HuH-7 (cell line): ENCODE data around the gene ZMYND8.
"Not testable (repeated sequence)": the region's sequence is repeated elsewhere in the genome, so short reads cannot be mapped to it uniquely, and the experiment has no call there.

Experiments
- DNase-seq: peaks from one replicate; pipeline ENCODE4 v3.0.0; 2011; ENCODE audit warnings: low spot score

ZMYND8 gene

DNA sequence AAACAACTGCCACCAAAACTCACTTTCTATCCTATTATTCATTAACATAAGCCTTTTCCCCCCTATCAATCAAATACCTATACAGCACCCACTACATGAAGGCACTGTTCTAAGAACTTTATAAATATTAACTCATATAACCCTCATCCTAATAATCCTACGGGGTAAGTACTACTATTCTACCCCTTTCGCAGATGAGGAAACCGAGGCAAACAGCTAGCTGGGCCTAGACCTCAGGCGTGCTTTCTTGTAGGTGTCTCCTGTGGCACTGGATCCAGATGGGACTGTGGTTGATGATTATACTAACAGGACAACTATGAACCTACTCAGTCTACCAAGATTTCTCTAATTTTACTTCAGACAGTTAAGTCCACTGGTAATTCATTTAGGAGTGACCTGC lies 131.6 kb downstream of the ZMYND8 start:
- DNase-seq: no peak

DNA sequence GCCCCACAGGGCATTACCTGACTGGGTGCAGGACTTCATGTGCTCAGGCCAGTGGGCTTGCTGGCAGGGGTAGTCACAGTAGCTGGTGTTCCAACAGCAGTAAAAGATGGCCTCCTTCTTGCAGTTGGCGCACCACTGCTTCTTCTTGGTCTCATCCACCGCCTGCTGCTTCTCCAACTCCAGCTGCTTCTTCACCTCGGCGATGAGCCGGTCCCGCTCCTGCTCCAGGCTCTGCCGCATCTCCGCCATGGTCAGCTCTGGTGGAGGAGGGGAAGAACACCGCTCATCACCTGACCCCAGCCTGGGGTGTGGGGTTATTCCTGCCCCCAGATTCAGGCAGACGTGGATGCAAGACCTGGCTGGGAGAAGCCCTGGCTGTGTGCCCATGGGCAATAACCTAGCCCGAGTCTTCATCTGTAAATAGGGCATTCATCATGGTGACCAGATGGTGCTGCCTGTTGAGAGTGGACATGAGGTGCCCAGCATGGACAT lies 132.2 kb downstream of the ZMYND8 start:
- DNase-seq: no peak

DNA sequence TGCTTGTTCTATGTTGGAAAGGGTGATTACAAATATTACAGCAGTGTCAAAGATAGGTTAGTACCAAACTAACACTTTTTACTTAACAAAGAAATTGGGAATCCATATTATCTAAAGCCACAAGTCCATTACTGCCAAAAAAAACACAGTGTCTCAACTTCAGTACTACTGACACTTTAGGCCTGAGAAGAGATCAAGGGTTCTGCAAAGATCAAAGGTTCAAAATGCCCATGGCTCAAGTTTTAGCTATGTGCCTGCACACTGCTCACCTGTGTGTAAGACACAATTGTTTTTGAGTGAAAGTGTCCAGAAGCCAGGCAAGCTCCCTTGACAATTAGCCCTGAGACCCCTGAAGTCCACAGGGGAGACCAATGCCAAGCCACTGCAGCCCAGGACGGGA lies 132.6 kb downstream of the ZMYND8 start:
- DNase-seq: no peak

DNA sequence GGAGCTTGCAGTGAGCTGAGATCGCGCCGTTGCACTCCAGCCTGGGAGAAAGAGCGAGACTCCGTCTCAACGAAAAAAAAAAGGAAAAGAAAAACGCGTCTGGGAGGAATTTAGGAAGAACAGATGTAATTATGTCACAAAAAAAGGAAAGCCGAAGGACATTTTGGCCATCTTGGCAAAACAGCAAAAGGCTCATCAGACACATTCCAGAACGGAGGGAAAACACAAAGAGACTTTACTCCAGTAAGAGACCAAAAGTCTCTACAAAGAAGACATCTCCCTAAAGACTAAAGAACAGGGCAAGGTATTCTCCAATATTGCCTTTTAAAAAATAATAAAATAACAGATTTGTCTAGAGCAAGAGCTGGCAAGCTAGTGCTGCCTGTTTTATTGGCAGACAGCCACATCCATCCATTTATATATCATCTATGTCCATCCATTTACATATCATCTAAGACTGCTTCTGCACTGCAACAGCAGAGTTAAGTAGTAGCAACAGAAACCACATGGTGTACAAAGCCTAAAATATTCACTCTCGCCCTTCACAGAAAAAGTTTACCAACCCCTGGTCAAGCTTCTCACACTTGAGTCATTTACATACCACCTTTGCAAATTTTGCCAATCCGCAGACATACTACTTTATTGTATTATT lies 133.9 kb downstream of the ZMYND8 start:
- no peak for DNase-seq

DNA sequence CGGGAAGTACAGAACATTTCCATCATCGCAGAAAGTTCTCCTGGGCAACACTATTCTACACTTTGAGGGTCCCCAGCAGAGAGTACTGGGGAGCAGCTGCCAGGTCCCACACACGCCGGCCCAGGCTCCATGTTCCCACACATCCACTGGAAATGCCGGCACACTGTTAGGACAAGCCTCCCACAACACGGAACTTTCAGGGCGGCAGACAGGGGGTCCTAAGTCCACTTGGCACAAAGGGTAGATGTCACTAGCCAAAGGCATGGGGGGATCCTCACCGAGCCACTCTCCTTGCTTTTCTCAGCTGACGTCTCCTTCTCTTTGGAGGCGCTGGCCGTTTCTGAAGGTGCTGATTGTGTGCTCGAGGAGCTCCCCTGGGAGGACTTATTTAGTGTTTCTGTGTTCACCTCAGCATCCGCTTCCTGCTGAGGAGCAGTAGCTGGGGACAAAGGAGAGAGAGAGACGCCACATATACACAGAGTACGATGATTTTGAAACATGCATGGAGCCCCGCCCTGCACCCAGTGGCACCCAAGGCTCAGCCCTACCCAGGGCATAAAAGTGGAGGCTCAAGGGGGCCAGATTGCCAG lies 135.4 kb downstream of the ZMYND8 start:
- DNase-seq: no peak

DNA sequence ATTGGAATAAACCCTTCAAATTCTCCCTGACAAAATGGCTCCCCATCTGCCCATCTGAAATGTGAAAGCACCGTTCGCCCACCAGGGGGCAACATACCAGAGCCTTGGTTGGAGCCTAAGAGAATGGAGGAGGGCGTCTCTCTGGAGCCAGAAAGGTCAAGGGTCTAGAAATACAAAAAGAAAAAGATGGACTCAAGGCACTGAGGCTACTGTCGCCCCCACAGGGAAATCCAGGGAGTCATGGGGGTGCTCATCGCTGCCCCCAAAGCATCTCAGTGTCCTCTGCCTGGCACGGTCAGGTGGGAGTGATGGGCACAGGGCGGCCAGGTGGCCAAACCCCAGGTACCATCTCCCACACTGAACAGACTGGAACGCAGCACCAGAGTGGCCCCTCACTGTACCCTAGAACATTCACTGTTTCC lies 136.3 kb downstream of the ZMYND8 start:
- DNase-seq: peak; percentile 45

DNA sequence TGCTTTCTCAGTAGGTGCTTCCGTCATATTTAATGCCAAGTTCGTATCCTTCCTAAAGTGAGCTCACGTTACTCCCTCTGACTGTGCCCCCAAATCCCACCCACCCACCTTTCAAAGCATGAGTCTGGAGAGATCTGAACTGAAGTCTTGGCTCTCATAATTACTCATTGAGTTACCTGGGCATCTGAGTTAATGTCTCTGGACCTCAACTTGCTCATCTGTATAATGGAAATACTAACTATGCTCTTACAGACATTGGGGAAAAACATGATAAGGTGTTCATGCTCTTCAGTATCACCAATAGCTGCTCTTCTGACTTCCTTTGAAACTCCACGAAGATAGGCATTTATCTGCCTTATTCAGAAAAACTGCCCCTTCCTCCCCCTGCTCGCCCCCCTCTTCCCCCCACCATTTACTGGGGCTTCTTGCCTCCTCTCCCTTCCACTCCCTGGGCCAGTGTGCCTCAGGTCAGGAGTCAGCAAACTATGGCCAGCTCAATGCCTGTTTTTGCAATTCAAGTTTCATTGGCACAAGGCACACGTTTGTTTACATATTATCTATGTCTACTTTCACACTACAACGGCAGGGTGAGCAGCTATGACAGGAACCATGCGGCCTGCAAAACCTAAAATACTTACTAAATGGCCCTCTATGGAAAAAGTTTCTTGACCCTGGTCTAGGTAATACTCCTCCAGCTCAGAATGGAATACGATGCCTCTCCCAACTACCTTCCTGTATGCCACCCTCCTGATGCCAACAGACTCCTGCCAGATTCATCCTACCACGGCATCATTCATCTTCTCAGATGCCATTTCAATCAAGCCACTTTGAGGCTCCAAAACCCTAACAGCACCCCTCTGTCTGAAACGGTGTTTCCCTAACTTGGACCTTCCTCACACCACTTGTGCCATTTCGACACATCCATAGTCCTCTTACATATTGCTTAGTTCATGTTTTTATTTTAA lies 138.7 kb downstream of the ZMYND8 start:
- no peak for DNase-seq

DNA sequence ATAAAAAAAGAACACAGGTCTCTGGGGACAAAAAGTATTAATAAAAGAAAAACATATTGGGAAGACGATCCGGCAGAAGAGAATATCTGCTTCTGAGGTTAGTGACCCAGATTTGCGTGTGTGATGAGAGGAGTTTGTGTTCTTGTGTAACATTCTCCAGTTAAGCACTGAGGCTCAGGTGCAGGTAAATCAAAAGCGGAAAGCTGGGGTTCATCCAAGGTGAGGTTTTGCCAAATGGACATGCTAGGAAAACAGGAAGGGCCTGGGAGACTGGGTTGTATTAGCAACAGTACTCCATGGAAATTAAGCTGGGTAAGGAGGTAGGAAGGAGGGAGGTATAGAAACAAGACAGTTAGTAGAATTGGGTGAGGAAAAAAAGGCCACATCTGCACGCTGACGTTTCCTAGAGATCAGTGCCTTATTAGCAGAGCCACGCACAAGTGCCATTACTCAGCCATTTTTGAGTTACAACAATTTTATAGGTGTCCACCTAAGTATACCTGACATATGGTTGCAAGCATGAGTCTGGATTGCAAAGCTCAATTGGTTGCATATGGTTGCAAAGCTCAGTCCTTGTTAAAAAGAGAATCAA lies 139.6 kb downstream of the ZMYND8 start:
- DNase-seq: no peak

DNA sequence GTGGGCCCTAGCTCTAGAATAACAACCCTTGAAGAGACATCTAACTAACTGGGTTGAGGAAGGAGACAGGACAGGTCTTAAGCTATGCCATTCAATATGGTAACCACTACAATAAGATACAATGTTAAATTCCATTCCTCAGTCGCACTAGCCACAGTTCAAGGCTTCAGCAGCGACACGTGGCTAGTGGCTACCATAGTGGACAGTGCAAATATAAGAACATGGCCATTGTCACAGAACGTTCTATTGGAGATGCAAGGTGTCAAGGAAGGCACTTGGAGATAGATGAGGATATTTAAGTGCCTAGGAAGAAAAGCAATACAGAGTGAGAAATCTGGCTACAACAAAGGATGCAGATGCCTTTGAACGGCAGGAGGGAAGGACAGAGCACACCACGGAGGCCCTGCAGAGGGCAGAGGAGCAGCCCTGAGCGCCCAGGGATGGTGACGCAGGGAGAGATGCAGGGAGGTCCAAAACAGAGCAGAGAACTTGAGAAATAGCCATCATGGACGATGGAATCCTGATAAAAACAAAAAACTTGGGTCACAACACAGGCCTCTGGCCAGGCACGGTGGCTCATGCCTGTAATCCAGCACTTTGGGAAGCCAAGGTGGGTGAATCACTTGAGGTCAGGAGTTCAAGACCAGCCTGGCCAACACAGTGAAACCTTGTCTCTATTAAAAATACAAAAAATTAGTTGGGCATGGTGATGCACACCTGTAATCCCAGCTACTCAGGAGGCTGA lies 140.7 kb downstream of the ZMYND8 start:
- DNase-seq: no peak

DNA sequence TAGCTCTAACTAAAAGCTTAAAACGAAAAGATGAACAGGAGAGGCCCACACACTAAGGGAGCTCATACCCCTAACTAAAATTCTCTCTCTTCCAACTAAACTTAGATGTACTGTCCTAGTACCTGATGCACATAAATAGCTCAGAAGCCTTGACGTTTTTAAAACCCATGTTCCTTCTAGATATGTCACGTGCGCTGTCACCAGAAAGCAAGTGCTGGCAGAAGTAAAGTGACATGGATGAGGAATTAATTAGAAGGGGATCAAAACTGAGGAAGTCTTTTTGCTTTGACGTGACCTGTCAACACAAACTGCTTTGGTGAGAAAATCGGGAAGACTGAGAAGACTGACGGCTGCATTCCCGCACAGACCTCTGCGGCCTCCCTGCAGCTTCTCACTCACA lies 142.5 kb downstream of the ZMYND8 start:
- no peak for DNase-seq

DNA sequence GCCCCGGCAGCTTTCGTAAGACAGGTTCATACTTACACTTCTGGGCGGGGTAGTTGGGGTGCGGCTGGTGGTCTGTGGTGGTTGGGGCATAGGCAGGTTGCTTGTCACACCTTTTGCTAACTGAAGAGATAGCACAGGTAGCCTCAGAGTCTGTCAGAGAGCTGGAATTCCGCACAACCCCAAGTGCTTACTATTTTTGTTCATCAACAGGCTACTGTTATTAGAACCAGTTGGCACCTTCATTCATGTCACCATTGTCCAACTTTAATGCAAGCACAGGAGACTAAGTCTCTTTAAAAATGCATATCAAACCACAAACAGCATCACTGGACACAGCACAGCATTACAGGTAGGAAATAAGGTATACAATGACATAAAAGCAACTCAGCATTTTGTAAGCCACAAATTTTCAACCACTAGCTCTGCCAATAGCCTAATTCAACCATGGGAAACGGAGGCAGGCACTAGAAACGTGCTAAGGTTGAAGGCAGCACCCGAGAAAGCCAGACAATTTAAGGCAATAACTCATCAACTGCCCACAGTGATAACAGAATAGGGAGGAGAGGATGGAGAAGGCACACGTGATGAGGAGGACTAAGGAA lies 143.8 kb downstream of the ZMYND8 start:
- no peak for DNase-seq

DNA sequence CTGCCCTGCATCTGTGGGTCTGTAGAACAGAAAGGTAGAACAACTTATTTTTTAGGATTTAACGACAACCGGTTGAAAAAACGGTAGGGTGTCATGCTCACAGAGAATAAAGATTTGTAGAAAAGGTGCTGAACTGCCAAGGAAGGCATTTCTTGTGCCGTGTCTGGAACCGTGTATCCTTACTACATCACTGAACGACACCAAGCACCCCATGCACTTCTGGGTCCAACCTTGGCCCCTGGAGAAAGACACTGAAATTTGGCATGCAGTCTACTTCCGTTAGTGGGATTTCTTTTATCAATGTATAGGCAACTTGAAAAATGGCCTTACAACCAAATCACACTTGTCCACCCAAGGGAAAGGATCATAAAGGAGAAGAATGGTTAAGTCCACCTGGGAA lies 145.5 kb downstream of the ZMYND8 start:
- DNase-seq: no peak

DNA sequence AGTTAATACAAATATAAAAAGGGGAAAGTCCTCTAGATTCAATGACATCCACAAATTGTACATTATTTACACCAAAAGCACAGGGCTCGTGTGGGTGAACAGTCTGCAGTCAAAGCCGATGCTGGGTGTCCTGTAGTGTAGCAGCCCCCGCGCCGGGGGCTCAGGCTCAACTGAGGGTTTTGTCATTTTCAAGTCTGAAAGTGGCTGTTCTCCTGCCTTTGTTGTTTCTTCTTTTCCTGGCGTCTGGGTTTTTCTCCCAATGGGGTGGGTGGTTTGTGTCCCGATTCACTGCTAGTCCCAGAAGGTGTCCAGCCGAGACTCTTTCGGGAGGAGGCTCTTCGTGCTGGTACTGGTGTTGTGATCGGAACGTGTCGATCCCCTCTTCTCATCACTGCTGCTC lies 146.0 kb downstream of the ZMYND8 start:
- no peak for DNase-seq

DNA sequence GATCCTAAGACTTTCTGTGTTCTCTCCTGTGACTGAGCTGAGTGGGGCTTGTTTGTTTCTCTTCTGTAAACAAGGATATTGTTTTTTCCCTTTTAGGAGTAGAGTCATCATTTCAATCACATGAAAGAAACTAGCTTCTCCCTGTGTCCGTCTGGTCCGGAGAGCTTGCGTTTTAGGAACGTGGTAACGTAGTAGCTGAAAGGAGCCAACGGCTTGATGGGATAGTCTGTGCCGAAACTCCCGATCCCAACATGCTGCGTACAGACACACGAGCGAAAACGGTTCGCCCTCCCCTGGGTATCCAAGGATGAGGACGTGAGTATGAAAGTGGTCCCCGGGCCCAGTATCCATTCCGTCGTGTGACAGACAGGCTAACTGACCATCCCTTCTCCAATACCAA lies 146.5 kb downstream of the ZMYND8 start:
- no peak for DNase-seq

DNA sequence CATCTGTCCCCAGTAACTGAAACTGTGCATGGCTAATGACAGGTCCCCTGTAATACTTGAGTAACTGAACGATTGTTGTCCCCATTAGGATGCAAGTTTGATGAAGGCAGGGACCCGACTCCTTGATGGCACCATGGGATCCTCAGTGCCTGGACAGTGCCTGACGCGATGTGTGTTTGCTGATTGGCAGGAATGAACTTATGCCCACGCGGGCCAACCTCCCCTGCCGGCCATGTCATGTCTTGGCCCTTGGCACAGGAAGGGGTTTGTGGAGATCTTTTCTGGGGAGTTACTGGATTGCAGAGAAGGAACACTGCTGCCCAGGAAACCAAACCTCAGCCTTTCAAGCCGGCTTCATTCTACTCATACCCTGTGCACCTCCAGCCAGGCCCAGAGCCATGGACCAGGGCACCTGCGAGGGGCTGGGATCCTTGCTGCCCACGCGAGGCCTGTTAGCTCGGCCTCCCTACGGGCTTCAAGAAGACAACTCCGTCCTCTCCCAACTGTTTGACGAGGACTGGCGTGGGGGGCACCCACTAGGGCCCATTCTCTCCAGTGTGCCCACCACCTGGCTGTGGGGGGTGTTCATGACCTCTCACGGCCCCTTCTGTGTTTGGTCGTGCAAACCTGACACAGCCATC lies 147.8 kb downstream of the ZMYND8 start:
- no peak for DNase-seq

DNA sequence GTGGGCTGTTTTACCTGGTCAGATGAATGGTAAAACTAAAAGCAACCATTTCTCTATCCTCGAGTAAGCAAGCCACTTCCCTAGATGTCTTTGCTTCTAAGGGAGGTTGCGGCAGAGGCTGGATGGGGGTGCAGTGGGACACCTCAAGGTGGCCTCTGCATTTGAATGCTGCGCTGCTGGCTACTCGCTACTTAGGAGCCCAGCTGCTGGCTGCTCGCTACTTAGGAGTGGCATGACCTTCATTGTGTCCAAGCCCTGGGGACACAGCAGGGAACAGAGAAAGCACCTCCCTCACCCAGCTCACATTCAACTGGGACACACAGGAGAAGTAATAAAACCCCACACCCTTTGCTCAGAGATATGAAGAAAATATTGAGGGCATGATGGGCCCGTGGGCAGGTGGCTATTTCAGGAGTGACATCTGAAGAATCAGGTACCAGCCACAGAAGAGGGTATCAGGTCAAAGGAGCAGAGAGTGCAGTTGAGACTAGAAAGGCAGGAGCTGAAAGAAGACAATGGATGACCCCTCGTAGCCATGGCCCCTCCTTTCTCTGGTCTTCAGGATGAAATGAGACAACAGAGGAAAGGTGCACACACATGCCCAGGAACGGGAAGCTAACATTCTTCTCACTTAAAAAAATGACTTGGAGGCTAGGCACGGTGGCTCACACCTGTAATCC lies 149.4 kb downstream of the ZMYND8 start:
- no peak for DNase-seq

DNA sequence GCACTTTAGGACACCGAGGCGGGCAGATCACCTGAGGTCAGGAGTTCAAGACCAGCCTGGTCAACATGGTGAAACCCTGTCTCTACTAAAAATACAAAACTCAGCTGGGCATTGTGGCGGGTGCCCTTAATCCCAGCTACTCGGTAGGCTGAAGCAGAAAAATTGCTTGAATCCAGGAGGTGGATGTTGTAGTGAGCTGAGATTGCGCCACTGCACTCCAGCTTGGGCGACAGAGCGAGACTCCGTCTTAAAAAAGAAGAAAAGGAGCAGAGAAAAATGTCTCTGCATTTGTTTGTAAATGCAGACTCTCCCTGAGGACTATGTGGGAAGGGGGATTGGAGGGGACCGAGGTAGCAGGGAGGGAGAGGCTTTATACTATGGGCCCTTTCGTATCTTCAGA lies 149.9 kb downstream of the ZMYND8 start:
- DNase-seq: not testable (repeated sequence)

DNA sequence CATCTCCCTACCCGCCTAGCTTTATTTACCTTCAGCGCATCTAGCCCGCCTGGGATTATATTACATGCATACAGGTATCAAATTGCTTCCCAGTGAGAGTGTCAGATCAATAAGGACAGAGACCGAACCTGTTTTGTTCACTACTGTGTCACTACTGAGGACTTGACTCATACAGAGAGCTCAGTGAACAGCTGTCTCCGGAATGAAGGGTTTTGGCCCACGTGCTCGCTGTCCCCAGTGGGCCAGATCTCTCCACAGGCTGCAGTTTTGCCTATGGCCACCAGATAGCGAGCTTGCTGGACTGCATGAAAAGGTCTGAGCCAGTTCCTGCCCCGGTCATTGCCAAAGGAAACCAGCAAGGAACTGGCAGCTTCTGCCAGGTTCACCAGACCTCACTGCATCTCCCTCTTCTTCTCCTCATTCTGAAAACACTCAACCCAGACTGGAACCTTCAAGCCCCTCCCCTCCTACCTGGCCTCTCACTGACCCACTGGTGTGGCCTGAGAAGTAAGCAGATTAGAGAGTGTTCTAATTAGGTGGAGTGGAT lies 150.8 kb downstream of the ZMYND8 start:
- peak; percentile 67 for DNase-seq

DNA sequence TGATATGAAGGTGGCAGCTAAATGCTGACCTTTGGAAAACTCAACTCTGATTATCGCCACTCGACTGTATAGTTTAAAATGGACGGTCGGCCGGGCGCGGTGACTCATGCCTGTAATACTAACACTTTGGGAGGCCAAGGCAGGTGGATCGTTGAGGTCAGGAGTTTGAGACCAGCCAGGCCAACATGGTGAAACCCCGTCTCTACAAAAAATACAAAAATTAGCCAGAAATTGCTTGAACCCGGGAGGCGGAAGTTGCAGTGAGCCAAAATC lies 151.7 kb downstream of the ZMYND8 start:
- not testable (repeated sequence) for DNase-seq
